HepG2 (cell line): ENCODE results near the gene DCUN1D2. TPM values are rescaled to one million over a fixed set of nuclear protein-coding genes. Genes with fewer than 3 reads are reported as not detected.

ENCODE experiments used
- ARID4A ChIP-seq: sonication (generic); formaldehyde crosslinking; IDR thresholded peaks from 2 replicates; pipeline ENCODE4 v1.5.0; 2020; ENCODE audit warnings: mild to moderate bottlenecking, missing genetic modification reagents, borderline replicate concordance
- CHD2 ChIP-seq: IDR thresholded peaks from 2 replicates; pipeline ENCODE4 v1.6.1; 2011; ENCODE audit warnings: low read depth, low read length, improper control_type of control experiment
- CREBL2 ChIP-seq: sonication (generic); formaldehyde crosslinking; IDR thresholded peaks from 2 replicates; pipeline ENCODE4 v1.8.1; 2023; ENCODE audit warnings: missing genetic modification reagents, mild to moderate bottlenecking, borderline replicate concordance
- HOXD1 ChIP-seq: sonication (generic); formaldehyde crosslinking; IDR thresholded peaks from 2 replicates; pipeline ENCODE4 v1.5.0; 2020; ENCODE audit warnings: missing genetic modification reagents
- KLF15 ChIP-seq: sonication (generic); formaldehyde crosslinking; IDR thresholded peaks from 2 replicates; pipeline ENCODE4 v1.8.1; 2023; ENCODE audit warnings: borderline replicate concordance, mild to moderate bottlenecking, inconsistent platforms, missing genetic modification reagents, mixed read lengths
- MTA3 ChIP-seq: sonication (generic); formaldehyde crosslinking; IDR thresholded peaks from 2 replicates; pipeline ENCODE4 v1.4.0; 2020; ENCODE audit warnings: missing genetic modification reagents
- NAIF1 ChIP-seq: sonication (generic); formaldehyde crosslinking; IDR thresholded peaks from 2 replicates; pipeline ENCODE4 v1.5.0; 2020; ENCODE audit warnings: mild to moderate bottlenecking, missing genetic modification reagents, borderline replicate concordance
- NFE2 ChIP-seq: sonication (generic); formaldehyde crosslinking; IDR thresholded peaks from 2 replicates; pipeline ENCODE4 v1.4.0; 2020; ENCODE audit warnings: missing genetic modification reagents
- NFIB ChIP-seq: sonication (generic); formaldehyde crosslinking; IDR thresholded peaks from 2 replicates; pipeline ENCODE4 v1.9.0; 2021; ENCODE audit warnings: missing genetic modification reagents, mild to moderate bottlenecking, borderline replicate concordance
- NKX3-1 ChIP-seq: sonication (generic); formaldehyde crosslinking; IDR thresholded peaks from 2 replicates; pipeline ENCODE4 v1.5.0; 2020; ENCODE audit warnings: missing genetic modification reagents
- NR2F2 ChIP-seq: IDR thresholded peaks from 2 replicates; pipeline ENCODE4 v1.6.1; 2012; ENCODE audit warnings: low read depth, inconsistent platforms, borderline replicate concordance
- RAD21 ChIP-seq: fragments of 450-650 bp; formaldehyde crosslinking; IDR thresholded peaks from 2 replicates; pipeline ENCODE4 v1.5.0; 2020; ENCODE audit warnings: mild to moderate bottlenecking
- RAD51 ChIP-seq: fragments of 450-650 bp; IDR thresholded peaks from 2 replicates; pipeline ENCODE4 v1.6.1; 2016; ENCODE audit warnings: borderline replicate concordance
- RNF2 ChIP-seq: fragments of 450-650 bp; conservative IDR thresholded peaks from 2 replicates; pipeline ENCODE4 v1.6.1; 2016; ENCODE audit warnings: low read depth
- SNAPC2 ChIP-seq: sonication (generic); formaldehyde crosslinking; IDR thresholded peaks from 2 replicates; pipeline ENCODE4 v1.8.1; 2022; ENCODE audit warnings: mild to moderate bottlenecking, missing genetic modification reagents
- TBX3 ChIP-seq: fragments of 450-650 bp; IDR thresholded peaks from 2 replicates; pipeline ENCODE4 v1.6.1; 2017; ENCODE audit warnings: antibody characterized with exemption, mild to moderate bottlenecking, inconsistent platforms, borderline replicate concordance
- TEAD3 ChIP-seq: optimal IDR thresholded peaks from 2 replicates; pipeline ENCODE3; 2016; ENCODE audit warnings: borderline replicate concordance
- TFE3 ChIP-seq: IDR thresholded peaks from 2 replicates; pipeline ENCODE4 v1.6.1; 2016
- ZKSCAN8 ChIP-seq: IDR thresholded peaks from 2 replicates; pipeline ENCODE4 v1.6.1; 2016; ENCODE audit warnings: borderline replicate concordance, missing genetic modification reagents, missing compliant biosample characterization
- ZNF20 ChIP-seq: sonication (generic); formaldehyde crosslinking; IDR thresholded peaks from 2 replicates; pipeline ENCODE4 v1.4.0; 2020; ENCODE audit warnings: mild to moderate bottlenecking, moderate library complexity, missing genetic modification reagents
- ZNF205 ChIP-seq: IDR thresholded peaks from 2 replicates; pipeline ENCODE4 v1.6.1; 2018; ENCODE audit warnings: missing biosample characterization, missing genetic modification reagents
- ZNF431 ChIP-seq: sonication (generic); formaldehyde crosslinking; IDR thresholded peaks from 2 replicates; pipeline ENCODE4 v1.9.0; 2022; ENCODE audit warnings: missing genetic modification reagents, low read depth, mild to moderate bottlenecking, borderline replicate concordance
- ZNF589 ChIP-seq: sonication (generic); formaldehyde crosslinking; conservative IDR thresholded peaks from 2 replicates; pipeline ENCODE4 v1.8.0; 2022; ENCODE audit warnings: mild to moderate bottlenecking, moderate library complexity, missing genetic modification reagents
- ZNF614 ChIP-seq: IDR thresholded peaks from 2 replicates; pipeline ENCODE4 v1.6.1; 2018; ENCODE audit warnings: missing biosample characterization, missing genetic modification reagents, inconsistent platforms, borderline replicate concordance
- ZNF639 ChIP-seq: conservative IDR thresholded peaks from 2 replicates; pipeline ENCODE4 v1.6.1; 2018; ENCODE audit warnings: missing genetic modification reagents
- polyA plus RNA-seq, 8 experiments: library from polyadenylated mRNA; depleted of rRNA in 3 of 8; stranded (reverse) in 7 of 8; unstranded in 1 of 8; fragments of >200 nt; fragmentation: Illumina TruSeq in 4 of 8; extraction: Trizol in 4 of 8; gene quantifications; 2 replicates each; pipeline versions ENCODE4 v1.2.1 to v1.2.3, GENCODE V29; 2011 to 2016; ENCODE audit warnings: low read depth in 4 of 8, missing spikeins in 1 of 8, mixed read lengths in 1 of 8; ENCODE audit not compliant: insufficient read depth in 1 of 8
- total RNA-seq, 5 experiments: library from RNA; depleted of rRNA; stranded (reverse); fragments of >200 nt; fragmentation: Illumina TruSeq; extraction: Trizol; gene quantifications; 2 replicates each; pipeline ENCODE4 v1.2.3, GENCODE V29; 2016; ENCODE audit warnings: low read depth in 1 of 5

DCUN1D2 gene
- total and polyA plus RNA-seq, 2 of the 13 experiments (the other 11 are each of a cell fraction or from before 2014, with no cell fraction given), result 9.1 to 9.6 TPM

- TF ChIP-seq ZKSCAN8 (CRISPR knock-in tag), result no peak
- no peak for TF ChIP-seq CHD2
- no peak for TF ChIP-seq NKX3-1 (CRISPR knock-in tag)
- no peak for TF ChIP-seq NFIB (CRISPR knock-in tag)
- TF ChIP-seq ZNF639 (CRISPR knock-in tag), result no peak
- TF ChIP-seq RAD51, result no peak
- no peak for TF ChIP-seq KLF15 (CRISPR knock-in tag)
- no peak for TF ChIP-seq ZNF614 (CRISPR knock-in tag)
- no peak for TF ChIP-seq CREBL2
- peak; percentile 75; the same call in 1 of the 2 replicates for TF ChIP-seq TBX3
- no peak for TF ChIP-seq RAD21 (CRISPR knock-in tag)
- TF ChIP-seq NFE2 (CRISPR knock-in tag), result no peak
- TF ChIP-seq NAIF1 (CRISPR knock-in tag), result no peak
- TF ChIP-seq NR2F2, result no peak
- no peak for TF ChIP-seq ZNF20 (CRISPR knock-in tag)
- TF ChIP-seq RNF2, result no peak
- TF ChIP-seq ZNF431 (CRISPR knock-in tag), result no peak
- no peak for TF ChIP-seq SNAPC2 (CRISPR knock-in tag)
- peak; percentile 32 for TF ChIP-seq TEAD3 (CRISPR knock-in tag)
- TF ChIP-seq HOXD1 (CRISPR knock-in tag), result no peak
- peak; percentile 28; the same call in 1 of the 2 replicates for TF ChIP-seq ARID4A (CRISPR knock-in tag)
- peak; percentile 63; the same call in 1 of the 2 replicates for TF ChIP-seq TFE3 (CRISPR knock-in tag)
- no peak for TF ChIP-seq ZNF205 (CRISPR knock-in tag)
- TF ChIP-seq MTA3 (CRISPR knock-in tag), result no peak
- TF ChIP-seq ZNF589 (CRISPR knock-in tag), result no peak
These were observed 2.9 kb upstream of the DCUN1D2 start (continued) for GRCh38 chr13:113493315-113493951.
